Caco-2 (cell line): Measurements from ENCODE around the gene GLI3. TPM values are rescaled to one million over a fixed set of nuclear protein-coding genes. Genes with fewer than 3 reads are reported as not detected.

ENCODE experiments used
- BruUV-seq: library from RNA; stranded (reverse); fragments of 400-500 nt; replicated peaks from 2 replicates; lab custom pipeline; 2021; lab: Mats Ljungman, UMichigan
- CTCF ChIA-PET: fragments of 300-600 bp; sonication (Branson Sonifier 250); formaldehyde crosslinking; loops from one replicate; lab custom pipeline; 2022; ENCODE audit warnings: antibody characterized with exemption; lab: Charles Lee
- POLR2A ChIA-PET: fragments of 300-600 bp; sonication (Branson Sonifier 250); formaldehyde crosslinking; loops from one replicate; lab custom pipeline; 2022; ENCODE audit warnings: antibody characterized with exemption; lab: Charles Lee
- DNase-seq, 2 experiments: peaks; one replicate each; pipeline versions ENCODE4 v3.0.0 to v3.0.0-alpha.2; 2020 to 2022
- H3K27me3 ChIP-seq: replicated peaks from 2 replicates; pipeline ENCODE4 v1.6.0; 2011; ENCODE audit warnings: low read length; ENCODE audit not compliant: control insufficient read depth, insufficient read depth
- H3K36me3 ChIP-seq: 2 replicates; pipeline ENCODE4 v1.5.1; 2011; ENCODE audit warnings: low read length; ENCODE audit not compliant: control insufficient read depth, insufficient read depth
- H3K4me1 ChIP-seq: fragments of 250-450 bp; sonication (Bioruptor Pico); 2 replicates; pipeline ENCODE4 v1.5.1; 2020; ENCODE audit warnings: mild to moderate bottlenecking
- H3K4me3 ChIP-seq: 2 replicates; pipeline ENCODE4 v1.5.1; 2011; ENCODE audit warnings: low read depth, mild to moderate bottlenecking, control low read depth, low read length
- H3K9me3 ChIP-seq: fragments of 250-450 bp; sonication (Bioruptor Pico); 2 replicates; pipeline ENCODE4 v1.5.1; 2020; ENCODE audit warnings: mild to moderate bottlenecking, moderate library complexity
- H3K27ac Mint-ChIP-seq: one replicate; pipeline ENCODE4 v1.8.0; 2022; ENCODE audit warnings: mixed read lengths; ENCODE audit not compliant: unreplicated experiment
- H3K27me3 Mint-ChIP-seq: one replicate; pipeline ENCODE4 v1.8.0; 2022; ENCODE audit warnings: mixed read lengths; ENCODE audit not compliant: insufficient read depth, unreplicated experiment
- H3K36me3 Mint-ChIP-seq: one replicate; pipeline ENCODE4 v1.8.0; 2022; ENCODE audit warnings: mild to moderate bottlenecking, mixed read lengths; ENCODE audit not compliant: insufficient read depth, unreplicated experiment
- H3K4me1 Mint-ChIP-seq: one replicate; pipeline ENCODE4 v1.8.0; 2022; ENCODE audit warnings: low read depth, mixed read lengths; ENCODE audit not compliant: unreplicated experiment
- H3K4me3 Mint-ChIP-seq: one replicate; pipeline ENCODE4 v1.8.0; 2022; ENCODE audit warnings: mild to moderate bottlenecking, moderate library complexity, mixed read lengths; ENCODE audit not compliant: unreplicated experiment
- H3K9me3 Mint-ChIP-seq: one replicate; pipeline ENCODE4 v1.8.0; 2022; ENCODE audit warnings: mixed read lengths; ENCODE audit not compliant: unreplicated experiment
- CTCF ChIP-seq, 2 experiments: fragments of 200-600 bp in 1 of 2; IDR thresholded peaks; 1 replicate in 1 of 2; 2 replicates in 1 of 2; pipeline versions ENCODE4 v1.5.1 to v1.8.0; 2011 to 2022; ENCODE audit warnings: antibody characterized with exemption in 1 of 2, control low read depth in 1 of 2, inconsistent platforms in 1 of 2, low read depth in 1 of 2, low read length in 1 of 2, mild to moderate bottlenecking in 1 of 2, moderate library complexity in 1 of 2; ENCODE audit not compliant: insufficient read depth in 1 of 2, severe bottlenecking in 1 of 2, unreplicated experiment in 1 of 2
- intact Hi-C: fragments of 100-400 bp; cut with micrococcal nuclease; formaldehyde crosslinking; loops from one replicate; pipeline ENCODE4 v1.10.0; 2022; ENCODE audit not compliant: unreplicated experiment
- total RNA-seq: library from RNA; stranded (reverse); gene quantifications from 2 replicates; pipeline ENCODE4 v1.2.3, GENCODE V29; 2022

GLI3 gene
- total RNA-seq, 1 experiment from 2014 or later: 1.00 TPM

GRCh38 chr7:42106562-42106961 is 130.4 kb downstream of the GLI3 start:
- Mint-ChIP-seq H3K4me1 (no peaks in the 10 kb centered on the region), H3K4me3 (no peak overlapping the region), H3K27ac (no peak overlapping the region), H3K9me3 (no peaks in the 10 kb centered on the region), H3K27me3 (peaks cover 12% of the 10 kb centered on the region), H3K36me3 (no peaks in the 10 kb centered on the region)
- POLR2A ChIA-PET: no interaction called here
- Histone ChIP-seq H3K27me3 (no peaks in the 10 kb centered on the region; the same call in 1 of the 2 replicates), H3K4me3 (no peak overlapping the region), H3K9me3 (no peaks in the 10 kb centered on the region), H3K4me1 (peaks cover 4% of the 10 kb centered on the region; the same call in 1 of the 2 replicates), H3K36me3 (no peaks in the 10 kb centered on the region)
- no peak for DNase-seq
- intact Hi-C loops: no loop called here
- no TSS peak for BruUV-seq
- no peak for TF ChIP-seq CTCF (IDR thresholded peaks at IDR 0.05; ENCODE audit: insufficient read depth in 1 of 2, low read depth in 1 of 2, low read length in 1 of 2, severe bottlenecking in 1 of 2, unreplicated experiment in 1 of 2)
- CTCF ChIA-PET: no interaction called here

- H3K4me1 Mint-ChIP-seq: no peaks in the 10 kb centered on the region
- no peaks in the 10 kb centered on the region for H3K9me3 Mint-ChIP-seq
- no TSS peak for BruUV-seq
- H3K27ac Mint-ChIP-seq: no peak overlapping the region
- peaks cover 9% of the 10 kb centered on the region for H3K27me3 Mint-ChIP-seq
- intact Hi-C loops: no loop called here
- ChIA-PET CTCF (no interaction called here), POLR2A (no interaction called here)
- Histone ChIP-seq H3K36me3 (no peaks in the 10 kb centered on the region), H3K4me3 (no peak overlapping the region), H3K4me1 (peaks cover 4% of the 10 kb centered on the region; the same call in 1 of the 2 replicates), H3K9me3 (no peaks in the 10 kb centered on the region), H3K27me3 (no peaks in the 10 kb centered on the region; the same call in 1 of the 2 replicates)
- no peaks in the 10 kb centered on the region for H3K36me3 Mint-ChIP-seq
- H3K4me3 Mint-ChIP-seq: no peak overlapping the region
- DNase-seq: no peak
- no peak for TF ChIP-seq CTCF (IDR thresholded peaks at IDR 0.05; ENCODE audit: insufficient read depth in 1 of 2, low read depth in 1 of 2, low read length in 1 of 2, severe bottlenecking in 1 of 2, unreplicated experiment in 1 of 2)
Observed at GRCh38 chr7:42105554-42106358, 131.3 kb downstream of the GLI3 start.

GRCh38 chr7:42104694-42105093 is 132.3 kb downstream of the GLI3 start:
- no peak for TF ChIP-seq CTCF (IDR thresholded peaks at IDR 0.05; ENCODE audit: insufficient read depth in 1 of 2, low read depth in 1 of 2, low read length in 1 of 2, severe bottlenecking in 1 of 2, unreplicated experiment in 1 of 2)
- Mint-ChIP-seq H3K4me3 (no peak overlapping the region), H3K9me3 (no peaks in the 10 kb centered on the region), H3K4me1 (no peaks in the 10 kb centered on the region), H3K27me3 (peaks cover 6% of the 10 kb centered on the region), H3K36me3 (no peaks in the 10 kb centered on the region), H3K27ac (no peak overlapping the region)
- ChIA-PET CTCF (no interaction called here), POLR2A (no interaction called here)
- no peaks in the 10 kb centered on the region for H3K9me3 ChIP-seq
- no peaks in the 10 kb centered on the region; the same call in 1 of the 2 replicates for H3K27me3 ChIP-seq
- BruUV-seq: no TSS peak
- DNase-seq: no peak
- peaks cover 4% of the 10 kb centered on the region; the same call in 1 of the 2 replicates for H3K4me1 ChIP-seq
- H3K4me3 ChIP-seq: no peak overlapping the region
- intact Hi-C loops: no loop called here
- no peaks in the 10 kb centered on the region for H3K36me3 ChIP-seq
